Stimulated activated CD4-positive, alpha-beta T cell treated with anti-CD3 and anti-CD28 coated beads, TNF-alpha, amount 100 ng/mL, for 1 hour (primary cell): ENCODE data around the gene ZC3H18.
"Not testable (repeated sequence)": the region's sequence is repeated elsewhere in the genome, so short reads cannot be mapped to it uniquely, and the experiment has no call there.

Experiments used
- DNase-seq, 3 donors: peaks; one replicate each; pipeline ENCODE4 v3.0.0-alpha.2; 2020; ENCODE audit warnings: low read depth in 3 of 3, low spot score in 1 of 3

The ZC3H18 gene

DNA sequence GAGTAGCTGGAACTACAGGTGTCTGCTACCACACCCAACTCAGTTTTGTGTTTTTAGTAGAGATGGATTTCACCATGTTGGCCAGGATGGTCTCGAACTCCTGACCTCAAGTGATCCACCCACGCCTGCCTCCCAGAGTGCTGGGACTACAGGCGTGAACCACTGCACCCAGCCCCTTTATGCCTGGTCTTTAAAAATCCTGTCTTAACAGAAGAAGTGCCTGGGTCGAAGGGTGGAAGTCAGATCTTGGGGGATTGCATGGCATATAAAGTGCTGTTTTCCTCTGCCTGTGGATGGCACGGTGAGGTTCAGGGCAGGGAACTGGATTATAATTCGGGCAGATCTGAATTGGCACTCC, 30.3 kb downstream of the ZC3H18 start:
- no peak for DNase-seq

DNA sequence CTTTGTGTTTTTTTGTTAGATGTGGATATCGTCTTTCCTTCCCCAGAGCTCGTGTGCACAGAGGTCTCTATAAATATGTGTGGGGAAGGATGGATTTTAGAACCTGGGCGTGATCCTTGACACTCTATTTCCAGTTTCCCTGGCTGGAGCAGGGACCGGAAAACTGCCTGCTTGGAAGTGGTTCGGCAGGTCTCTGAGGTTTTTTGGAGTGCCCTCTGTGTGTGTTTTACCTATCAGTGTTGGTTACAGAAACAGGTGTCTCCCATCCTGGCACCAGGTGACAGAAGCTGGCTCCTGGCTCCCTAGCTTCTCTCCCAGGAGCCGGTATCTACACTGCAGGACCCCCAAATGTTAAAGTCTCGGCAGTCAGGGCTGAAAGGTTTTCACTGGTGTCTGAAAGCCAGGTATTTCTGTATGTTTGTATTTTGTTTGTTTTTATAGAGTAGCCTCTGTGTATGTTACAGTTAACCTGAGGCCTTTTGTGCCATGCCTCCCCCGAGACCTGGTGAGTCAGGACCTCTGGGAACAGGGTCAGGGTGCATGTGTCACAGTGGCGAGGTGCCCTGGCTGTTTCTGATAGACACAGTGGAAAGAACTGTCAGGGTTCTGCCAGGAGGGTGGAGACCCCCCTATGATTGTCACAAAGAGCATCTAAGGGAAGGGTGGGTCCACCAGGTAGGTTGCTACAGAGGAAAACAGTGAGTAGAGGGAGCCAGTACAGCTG, 31.3 kb downstream of the ZC3H18 start:
- DNase-seq, result no peak

DNA sequence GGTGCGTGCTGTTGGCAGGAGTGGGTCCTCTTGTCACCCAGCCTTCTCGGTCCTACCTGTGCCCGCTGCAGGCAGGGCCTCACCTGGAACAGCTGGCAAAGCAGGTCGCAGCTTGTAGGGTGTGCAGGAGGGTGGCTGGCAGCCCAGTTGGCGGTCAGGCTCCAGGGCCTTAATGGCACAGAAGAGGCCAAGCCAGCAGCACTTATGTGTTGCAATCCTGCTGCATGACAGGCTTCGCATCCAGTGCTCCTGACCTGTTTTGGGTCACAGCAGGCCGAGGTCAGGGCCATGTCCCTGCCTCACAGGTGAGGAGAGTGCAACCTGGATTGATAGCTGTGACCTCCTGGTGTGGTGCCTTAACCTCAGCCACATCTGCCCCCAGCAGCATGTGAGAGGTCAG, 31.9 kb downstream of the ZC3H18 start:
- no peak for DNase-seq

DNA sequence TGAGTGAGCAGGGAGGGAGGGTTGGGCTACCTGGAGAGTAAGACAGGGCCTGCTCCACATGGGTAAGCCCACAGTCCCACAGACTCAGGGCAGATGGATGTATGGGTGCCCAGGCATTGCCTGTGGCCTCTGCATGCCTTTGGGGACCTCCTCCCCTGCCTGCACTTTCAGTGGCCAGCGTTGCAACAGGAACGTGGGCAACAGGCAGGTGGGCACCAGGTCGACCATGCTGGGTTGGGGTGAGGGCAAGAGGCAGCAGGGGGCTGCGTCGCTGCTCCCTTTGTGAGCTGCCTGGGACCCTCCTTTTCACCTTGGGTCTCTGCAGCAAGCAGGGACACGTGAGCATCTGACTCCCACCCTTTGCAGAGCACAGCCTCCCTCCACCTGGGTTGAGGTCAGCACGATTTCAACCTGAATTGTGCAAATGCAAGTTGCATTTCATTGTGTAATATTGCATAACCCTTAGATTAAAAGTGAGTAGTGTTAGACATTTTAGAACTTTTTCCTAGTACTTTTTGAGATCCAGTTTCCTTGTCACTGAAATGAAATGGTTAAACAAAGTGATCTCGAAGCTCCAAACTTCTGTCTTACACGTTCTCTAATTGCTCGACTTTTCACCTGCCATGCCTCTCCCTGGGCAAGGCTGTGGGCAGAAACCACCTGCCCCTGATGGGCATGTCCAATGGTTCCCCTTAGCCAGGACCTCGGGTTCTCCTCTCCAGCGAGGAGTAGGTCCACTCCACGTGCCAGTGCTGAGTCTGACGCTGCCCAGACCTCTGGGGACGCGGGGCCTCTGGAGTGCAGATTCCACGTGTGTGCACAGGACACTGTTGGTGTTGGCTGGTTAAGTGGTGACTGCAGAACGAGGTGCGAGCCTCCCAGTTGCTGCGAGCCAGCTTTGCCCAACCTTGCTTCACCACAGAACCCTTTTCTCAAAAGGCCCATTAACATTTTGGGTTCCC, 35.3 kb downstream of the ZC3H18 start:
- no peak for DNase-seq

DNA sequence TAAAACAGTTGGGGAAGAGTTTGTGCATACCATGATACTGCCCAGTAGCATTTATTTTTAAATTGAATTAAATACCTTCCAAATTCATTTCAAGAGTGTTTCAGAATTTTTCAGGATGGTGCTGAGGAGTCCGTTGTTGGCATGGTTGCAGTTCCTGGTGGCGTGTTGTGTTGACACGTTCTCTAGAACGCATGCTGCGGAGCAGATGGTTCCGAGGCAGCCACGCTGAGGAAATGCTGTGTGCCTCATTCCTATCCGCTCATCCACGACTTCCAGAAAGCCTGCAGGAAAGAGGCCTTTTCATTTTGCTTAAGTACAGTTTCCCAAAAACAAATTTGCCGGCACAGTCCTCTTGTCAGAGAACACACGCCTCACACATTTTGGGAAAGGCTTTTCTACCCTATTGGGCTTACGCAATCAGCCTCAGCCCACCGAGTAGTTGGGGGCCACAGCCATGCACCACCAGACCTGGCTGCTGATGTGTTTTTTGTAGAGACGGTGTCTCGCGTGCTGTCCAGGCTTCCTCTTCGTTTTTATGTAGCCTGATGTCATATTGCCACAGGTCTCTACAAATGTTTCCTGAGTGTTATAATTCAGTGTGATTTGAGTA, 36.0 kb downstream of the ZC3H18 start:
- no peak for DNase-seq

DNA sequence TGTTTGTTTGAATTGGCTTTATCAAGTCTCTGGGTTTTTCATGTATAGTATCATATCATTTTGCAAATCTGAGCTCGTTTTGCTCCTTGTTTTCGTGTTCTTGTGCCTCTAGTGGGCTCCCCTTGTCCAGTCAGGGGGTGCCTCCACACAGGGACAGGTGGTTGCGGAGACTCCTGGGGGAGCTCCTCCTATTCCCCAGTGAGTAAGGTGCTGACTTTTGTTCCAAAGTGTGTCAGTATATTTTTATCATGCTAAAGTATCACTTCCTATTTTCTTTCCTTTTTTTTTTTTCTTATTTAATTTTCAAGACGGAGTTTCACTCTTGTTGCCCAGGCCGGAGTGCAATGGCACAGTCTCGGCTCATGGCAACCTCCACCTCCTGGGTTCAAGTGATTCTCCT, 37.9 kb downstream of the ZC3H18 start:
- DNase-seq, result no peak

DNA sequence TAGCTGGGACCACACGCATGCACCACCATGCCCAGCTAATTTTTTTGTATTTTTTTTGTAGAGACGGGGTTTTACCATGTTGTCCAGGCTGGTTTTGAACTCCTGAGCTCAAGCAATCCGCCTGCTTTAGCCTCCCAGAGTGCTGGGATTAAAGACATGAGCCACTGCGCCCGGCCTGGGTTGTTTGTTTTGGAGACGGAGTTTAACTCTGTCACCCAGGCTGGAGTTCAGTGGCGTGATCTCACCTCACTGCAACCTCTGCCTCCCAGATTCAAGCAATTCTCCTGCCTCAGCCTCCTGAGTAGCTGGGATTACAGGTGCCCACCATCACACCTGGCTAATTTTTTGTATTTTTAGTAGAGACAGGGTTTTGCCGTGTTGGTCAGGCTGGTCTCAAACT, 39.2 kb downstream of the ZC3H18 start:
- not testable (repeated sequence) for DNase-seq

DNA sequence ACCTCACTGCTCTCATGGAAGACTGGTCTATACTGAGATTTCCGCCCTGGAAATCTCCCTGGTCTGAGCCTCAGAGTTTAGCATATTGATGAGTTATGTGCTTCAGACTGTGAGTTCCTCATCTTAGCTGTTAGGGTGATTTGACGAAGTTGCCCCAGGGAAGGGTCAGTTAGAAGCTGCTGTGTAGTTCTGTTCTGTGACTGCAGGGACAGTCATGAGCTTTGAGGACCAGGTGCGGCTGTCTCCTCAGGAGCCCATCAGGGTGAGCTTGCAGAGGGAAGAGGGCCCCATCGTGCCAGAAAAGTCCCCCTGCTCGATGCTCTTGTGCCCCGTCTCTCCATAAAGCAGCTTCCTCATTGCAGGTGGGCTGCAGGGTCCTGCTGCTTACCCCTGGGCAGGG, 39.9 kb downstream of the ZC3H18 start:
- no peak for DNase-seq

DNA sequence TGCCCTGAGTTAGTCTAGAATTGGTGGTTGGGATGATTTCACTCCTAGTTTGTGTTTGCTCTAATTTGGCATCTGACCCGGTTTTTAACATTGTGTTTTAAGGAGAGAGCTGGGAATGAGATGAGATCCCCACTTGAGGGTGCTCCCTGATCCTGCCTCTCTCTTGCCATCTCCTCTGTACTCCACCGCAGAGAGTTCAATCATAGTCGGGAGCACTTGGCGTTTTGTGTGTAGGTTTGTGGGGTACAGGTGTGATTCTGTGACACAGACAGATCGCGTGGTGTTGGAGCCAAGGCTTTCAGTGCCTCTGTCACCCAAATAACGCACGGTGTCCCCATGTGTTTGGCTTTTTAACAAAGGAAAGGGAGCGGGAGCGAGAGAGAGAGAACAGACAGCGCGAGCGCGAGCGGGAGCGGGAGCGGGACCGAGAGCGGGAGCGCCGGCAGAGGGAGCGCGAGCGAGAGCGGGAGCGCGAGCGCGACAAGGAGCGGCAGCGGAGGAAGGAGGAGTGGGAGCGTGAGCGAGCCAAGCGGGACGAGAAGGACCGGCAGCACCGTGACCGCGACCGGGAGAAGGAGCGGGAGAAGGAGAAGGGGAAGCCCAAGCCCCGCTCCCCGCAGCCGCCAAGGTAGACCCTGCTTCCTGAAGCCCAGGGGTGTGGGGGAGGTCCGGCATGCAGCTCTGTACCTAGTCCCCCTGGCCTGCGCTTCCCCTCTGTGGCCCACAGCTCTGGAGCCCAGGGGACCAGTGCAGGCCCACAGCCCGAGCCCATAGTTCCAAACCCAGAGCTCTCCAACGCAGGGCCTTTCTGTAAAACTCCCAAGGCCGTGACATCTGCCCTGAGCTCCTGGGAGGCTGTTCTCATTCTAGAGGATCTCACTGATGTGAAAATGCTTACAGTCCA, 41.0 kb downstream of the ZC3H18 start:
- DNase-seq, result no peak

DNA sequence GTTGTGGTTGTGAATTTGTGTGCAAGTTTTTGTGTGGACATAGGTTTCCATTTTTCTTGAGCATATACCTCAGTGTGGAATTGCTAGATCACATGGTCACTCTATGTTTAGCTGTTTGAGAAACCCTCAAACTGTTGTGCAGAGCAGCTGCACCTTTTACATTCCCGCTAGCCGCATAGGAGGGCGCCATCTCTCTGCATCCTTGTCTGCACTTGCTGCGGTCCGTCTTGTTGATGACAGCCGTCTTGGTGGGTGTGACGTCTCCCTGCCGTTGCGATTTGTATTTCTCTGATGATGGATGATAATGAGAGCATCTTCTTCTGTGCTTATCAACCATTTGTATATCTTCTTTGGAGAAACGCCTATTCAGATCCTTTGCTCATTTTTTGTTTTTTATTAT, 43.1 kb downstream of the ZC3H18 start:
- DNase-seq, result no peak

DNA sequence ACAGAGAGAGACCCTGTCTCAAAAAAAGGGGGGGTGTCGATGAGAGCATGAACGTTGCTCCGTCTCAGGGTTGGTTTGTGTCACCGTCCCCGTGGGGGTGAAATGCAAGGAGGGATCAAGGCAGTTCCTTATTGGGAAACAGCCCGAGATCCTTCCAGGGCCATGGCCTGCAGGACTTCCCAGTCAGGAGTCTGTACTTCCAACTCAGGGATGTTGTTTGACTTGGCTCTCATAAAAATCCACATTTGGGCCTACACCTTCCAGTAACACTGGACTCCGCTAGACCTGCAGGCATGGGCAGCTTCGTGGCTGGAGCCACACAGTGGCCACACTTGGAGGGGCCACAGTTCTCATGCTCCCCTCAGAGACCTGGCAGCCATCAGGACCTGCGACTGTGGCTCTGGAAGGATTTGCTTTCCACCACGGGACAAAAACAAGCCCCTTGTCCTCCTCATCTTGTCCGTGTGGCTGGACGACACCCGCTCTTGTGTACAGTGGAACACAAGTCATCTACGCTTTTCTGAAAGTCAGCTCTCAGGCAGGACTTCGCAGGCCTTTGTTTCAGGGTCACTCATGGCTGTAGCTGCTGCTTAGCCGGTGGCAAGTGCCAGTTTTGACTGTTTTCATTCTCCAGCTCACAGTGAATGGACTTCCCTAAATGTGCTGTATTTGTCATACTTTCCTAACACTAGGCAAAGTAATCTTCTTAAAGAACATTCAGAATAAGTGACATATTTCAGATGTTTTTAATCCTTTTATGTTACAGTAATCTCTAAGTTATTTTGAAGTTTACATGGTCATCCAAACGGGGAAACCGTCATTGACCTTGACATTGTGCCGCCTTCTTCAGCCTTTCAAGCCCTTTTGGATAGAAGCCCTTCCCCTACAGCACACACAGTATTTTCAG, 44.0 kb downstream of the ZC3H18 start:
- no peak for DNase-seq

DNA sequence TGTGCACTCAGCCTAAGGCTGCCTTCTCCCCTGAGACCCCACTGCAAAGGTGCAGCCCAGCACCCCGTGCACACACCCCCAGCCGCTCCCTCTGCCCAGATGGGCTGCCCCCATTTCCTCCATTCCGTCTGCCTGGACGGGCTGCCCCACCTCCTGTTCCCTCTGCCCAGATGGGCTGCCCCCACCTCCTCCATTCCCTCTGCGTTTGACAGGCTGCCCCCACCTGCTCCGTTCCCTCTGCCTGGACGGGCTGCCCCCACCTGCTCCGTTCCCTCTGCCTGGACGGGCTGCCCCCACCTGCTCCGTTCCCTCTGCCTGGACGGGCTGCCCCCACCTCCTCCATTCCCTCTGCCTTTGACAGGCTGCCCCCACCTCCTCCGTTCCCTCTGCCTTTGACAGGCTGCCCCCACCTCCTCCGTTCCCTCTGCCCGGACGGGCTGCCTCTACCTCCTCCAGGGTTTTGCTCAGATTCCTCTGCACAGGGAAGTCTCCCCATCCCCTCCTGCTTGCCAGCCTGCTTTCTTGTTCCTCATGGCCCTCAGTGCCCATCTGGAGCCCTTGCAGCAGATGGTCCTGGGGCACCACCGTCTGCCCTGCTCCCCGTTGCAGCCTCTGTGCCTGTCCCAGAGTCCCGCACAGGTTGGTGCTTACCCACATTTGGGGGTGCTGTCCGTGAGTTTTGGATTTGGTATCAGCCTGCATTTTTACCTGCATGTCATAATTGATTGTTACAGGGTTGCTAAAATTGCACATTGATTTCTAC, 44.8 kb downstream of the ZC3H18 start:
- no peak for DNase-seq

DNA sequence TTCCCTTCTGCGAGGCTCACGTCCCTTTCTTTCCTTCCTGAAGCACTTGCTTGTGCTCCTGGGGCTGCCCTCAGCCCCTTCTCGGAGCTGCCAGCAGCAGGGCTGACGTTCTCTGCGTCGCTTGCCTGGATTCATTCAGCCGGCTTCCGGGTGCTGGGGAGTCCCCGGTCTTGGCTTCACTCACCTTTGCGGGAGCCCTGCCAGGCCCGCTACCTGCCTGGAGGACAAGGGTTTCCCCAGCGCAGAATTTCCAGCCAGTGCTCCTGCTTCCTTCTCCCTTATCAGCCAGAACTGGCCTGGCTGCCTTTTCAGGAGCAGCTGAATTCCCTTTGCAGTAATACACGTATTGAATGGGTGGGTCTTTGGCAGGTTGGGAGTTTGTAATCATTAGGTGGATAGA, 46.1 kb downstream of the ZC3H18 start:
- DNase-seq, result no peak

DNA sequence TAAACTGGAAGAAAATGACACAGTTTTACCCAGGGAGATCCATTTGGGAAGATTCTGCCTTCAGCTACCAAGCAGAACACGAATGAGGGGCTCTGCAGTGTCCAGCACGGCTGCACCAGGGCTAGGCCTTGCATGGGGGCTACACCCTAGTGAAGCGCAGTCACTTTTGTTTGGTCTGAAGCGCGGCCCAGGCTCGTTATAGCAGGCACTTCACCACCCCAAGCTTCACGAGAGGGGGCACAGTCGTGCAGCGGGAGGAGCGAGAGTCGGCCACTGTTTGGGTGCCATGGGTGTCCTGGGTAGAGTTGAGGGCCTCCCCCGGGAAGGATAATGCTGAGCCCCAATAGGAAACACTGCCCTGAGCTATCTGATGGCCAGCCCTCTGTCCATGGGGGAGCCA, 46.5 kb downstream of the ZC3H18 start:
- DNase-seq, result no peak

DNA sequence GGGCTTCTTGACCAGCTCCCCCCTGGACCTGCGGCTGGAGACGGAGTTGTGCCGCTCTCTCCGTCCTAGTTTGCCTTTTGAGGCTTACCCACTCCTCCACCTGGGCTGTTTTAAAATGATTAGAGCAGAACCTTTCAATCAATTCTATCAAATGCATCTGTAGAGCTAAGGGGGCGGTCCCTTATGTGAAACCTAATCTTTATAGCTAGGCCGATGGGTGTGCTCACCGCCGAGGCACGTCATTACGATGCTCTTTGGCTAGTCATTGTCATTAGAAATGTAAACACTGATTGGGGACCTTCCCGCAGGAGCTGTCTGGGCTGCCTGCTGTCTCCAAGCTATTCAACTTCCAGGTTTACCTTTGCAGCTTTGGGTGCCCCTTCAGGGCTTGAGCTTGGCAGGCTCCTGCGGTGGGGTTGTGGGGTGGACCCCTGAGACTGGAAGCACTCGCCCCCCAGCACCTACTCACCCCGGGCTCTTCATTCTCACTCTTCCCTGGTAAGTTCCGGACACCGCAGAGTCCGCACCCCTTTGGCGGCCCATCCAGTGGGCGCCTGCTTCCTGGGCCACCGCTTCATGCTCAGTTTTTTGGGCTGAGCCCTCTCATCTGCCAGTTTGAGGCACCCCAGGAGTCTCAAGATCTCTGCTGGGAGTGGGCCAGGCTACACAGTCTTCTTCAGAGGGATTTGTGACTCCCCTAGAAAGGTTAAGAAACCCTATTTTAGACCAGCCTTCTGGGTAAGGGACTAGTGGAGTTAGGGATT, 47.2 kb downstream of the ZC3H18 start:
- DNase-seq, result no peak

DNA sequence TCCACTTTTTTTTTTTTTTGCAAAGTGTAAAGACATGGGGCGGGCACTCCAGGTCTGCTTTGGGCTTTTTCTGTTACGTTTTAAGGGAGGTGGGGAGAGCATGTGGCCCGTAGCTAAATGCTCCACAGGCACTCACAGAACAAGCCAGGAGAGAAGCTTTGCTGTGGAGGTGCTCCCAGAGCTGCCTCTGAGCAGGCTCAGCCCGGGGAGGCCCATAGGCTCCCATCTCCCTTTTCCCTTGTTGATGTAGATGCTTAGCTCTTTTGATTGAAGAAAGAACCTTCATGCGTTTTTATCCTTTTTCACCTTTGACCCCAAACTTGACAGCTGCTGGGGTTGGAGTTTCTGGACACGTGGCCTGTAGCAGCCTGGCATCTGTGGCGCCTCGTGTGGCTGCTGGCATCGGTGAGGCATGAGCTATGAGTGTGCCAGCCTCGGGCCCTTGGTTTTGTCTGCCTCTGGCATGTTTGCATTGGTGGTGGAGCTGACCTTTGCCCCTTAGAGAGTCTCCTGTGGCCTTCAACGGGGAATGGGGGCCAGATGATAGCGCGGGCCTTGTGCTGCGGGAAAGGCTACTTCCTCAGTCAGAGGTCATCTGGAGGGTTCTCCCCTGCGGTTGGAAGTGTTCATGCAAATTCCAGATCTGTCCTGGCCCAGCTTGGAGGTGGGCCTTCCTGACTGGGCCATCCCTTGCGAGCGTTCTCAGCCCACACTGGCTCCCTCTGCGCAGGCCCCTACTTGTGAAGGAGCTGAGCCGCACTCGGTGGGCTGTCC, 48.2 kb downstream of the ZC3H18 start:
- no peak for DNase-seq

DNA sequence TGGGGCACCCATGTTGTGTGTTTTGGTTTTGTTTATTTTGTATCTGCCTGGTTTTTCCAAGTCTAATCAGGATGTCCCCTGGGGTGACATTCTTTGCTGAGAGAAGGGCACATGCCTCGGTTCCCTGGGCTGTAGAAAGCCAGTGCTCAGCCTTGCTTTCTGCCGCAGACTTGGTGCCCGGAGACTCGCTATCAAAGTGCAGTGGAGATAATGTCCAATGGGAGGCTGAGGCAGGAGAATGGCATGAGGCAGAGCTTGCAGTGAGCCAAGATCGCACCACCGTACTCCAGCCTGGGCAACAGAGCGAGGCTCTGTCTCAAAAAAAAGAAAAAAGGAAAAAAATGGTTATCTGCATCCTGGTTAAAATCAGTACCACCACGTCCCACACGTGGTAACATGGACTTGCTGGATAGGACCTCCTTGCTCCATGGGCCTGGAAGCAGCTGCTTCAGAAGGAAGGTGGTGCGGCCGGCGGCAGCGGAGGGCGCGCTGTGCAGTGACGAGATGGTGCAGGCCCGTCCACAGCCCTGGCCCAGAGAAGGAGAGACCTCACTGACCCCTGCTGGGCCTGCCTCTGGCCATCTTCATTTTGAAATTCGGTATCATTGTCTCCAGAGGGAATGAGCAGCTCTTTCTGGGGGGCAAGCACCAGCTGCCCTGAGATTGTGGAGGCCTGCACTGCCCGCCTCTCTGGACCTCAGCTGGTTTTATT, 48.9 kb downstream of the ZC3H18 start:
- DNase-seq, result no peak
